ENCODE measurements around the gene PDSS2.

DNA sequence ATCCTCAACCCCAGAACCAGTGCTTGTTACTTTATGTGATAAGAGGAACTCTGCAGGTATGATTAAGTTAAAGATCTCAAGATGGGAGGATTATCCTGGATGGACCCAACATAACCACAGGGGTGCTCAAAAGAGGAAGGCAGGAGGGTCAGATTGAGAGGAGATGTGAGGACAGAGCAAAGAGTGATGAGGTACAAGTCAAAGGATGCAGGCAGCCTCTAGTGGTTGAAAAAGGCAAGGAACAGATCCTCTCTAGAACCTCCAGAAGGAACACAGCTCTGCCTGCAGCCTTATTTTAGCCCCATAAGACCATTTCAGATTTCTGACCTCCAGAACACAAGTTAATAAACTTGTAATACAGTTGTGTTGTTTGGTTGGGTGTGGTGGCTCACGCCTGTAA is 41.2 kb downstream of the PDSS2 start:
- TF ChIP-seq, protein P1, sequence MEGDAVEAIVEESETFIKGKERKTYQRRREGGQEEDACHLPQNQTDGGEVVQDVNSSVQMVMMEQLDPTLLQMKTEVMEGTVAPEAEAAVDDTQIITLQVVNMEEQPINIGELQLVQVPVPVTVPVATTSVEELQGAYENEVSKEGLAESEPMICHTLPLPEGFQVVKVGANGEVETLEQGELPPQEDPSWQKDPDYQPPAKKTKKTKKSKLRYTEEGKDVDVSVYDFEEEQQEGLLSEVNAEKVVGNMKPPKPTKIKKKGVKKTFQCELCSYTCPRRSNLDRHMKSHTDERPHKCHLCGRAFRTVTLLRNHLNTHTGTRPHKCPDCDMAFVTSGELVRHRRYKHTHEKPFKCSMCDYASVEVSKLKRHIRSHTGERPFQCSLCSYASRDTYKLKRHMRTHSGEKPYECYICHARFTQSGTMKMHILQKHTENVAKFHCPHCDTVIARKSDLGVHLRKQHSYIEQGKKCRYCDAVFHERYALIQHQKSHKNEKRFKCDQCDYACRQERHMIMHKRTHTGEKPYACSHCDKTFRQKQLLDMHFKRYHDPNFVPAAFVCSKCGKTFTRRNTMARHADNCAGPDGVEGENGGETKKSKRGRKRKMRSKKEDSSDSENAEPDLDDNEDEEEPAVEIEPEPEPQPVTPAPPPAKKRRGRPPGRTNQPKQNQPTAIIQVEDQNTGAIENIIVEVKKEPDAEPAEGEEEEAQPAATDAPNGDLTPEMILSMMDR (IDR thresholded peaks at IDR 0.05; ENCODE audit: low read depth, low read length): peak; percentile 28
- no peak for TF ChIP-seq EZH2phosphoT487 (IDR thresholded peaks at IDR 0.05; ENCODE audit: low read depth)
